ENCODE data around the gene NLK. TPM values are rescaled to one million over a fixed set of nuclear protein-coding genes. Genes with fewer than 3 reads are reported as not detected.

The NLK gene
- total and polyA plus RNA-seq, 2 of the 13 experiments (the other 11 are each of a cell fraction or from before 2014, with no cell fraction given) = 13.4 to 14.6 TPM

- no peak for TF ChIP-seq GATAD1 (CRISPR knock-in tag; IDR thresholded peaks at IDR 0.05)
- TF ChIP-seq ZNF839 (CRISPR knock-in tag; IDR thresholded peaks at IDR 0.05; ENCODE audit: borderline replicate concordance) = no peak
- TF ChIP-seq ATRX (CRISPR knock-in tag; IDR thresholded peaks at IDR 0.05; ENCODE audit: borderline replicate concordance) = no peak
- TF ChIP-seq NR2C2 (CRISPR knock-in tag; IDR thresholded peaks at IDR 0.05; ENCODE audit: borderline replicate concordance) = no peak
- TF ChIP-seq ZNF776 (CRISPR knock-in tag; IDR thresholded peaks at IDR 0.05) = no peak
- no peak for TF ChIP-seq ZNF703 (CRISPR knock-in tag; IDR thresholded peaks at IDR 0.05; ENCODE audit: borderline replicate concordance)
- no peak for TF ChIP-seq HMGXB4 (CRISPR knock-in tag; IDR thresholded peaks at IDR 0.05; ENCODE audit: borderline replicate concordance in 1 of 2, low read depth in 1 of 2)
- no peak for TF ChIP-seq ZNF124 (CRISPR knock-in tag; IDR thresholded peaks at IDR 0.05)
- TF ChIP-seq, protein P1, sequence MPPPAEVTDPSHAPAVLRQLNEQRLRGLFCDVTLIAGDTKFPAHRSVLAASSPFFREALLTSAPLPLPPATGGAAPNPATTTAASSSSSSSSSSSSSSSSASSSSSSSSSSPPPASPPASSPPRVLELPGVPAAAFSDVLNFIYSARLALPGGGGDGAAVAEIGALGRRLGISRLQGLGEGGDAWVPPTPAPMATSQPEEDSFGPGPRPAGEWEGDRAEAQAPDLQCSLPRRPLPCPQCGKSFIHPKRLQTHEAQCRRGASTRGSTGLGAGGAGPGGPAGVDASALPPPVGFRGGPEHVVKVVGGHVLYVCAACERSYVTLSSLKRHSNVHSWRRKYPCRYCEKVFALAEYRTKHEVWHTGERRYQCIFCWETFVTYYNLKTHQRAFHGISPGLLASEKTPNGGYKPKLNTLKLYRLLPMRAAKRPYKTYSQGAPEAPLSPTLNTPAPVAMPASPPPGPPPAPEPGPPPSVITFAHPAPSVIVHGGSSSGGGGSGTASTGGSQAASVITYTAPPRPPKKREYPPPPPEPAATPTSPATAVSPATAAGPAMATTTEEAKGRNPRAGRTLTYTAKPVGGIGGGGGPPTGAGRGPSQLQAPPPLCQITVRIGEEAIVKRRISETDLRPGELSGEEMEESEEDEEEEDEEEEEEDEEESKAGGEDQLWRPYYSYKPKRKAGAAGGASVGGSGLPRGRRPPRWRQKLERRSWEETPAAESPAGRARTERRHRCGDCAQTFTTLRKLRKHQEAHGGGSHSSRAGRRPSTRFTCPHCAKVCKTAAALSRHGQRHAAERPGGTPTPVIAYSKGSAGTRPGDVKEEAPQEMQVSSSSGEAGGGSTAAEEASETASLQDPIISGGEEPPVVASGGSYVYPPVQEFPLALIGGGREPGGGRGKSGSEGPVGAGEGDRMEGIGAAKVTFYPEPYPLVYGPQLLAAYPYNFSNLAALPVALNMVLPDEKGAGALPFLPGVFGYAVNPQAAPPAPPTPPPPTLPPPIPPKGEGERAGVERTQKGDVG (CRISPR knock-in tag; IDR thresholded peaks at IDR 0.05; ENCODE audit: borderline replicate concordance) = no peak
- no peak for TF ChIP-seq RXRA (CRISPR knock-in tag; IDR thresholded peaks at IDR 0.05)
- TF ChIP-seq HES4 (CRISPR knock-in tag; IDR thresholded peaks at IDR 0.05; ENCODE audit: borderline replicate concordance) = no peak
- TF ChIP-seq RXRB (CRISPR knock-in tag; IDR thresholded peaks at IDR 0.05; ENCODE audit: borderline replicate concordance) = no peak
- TF ChIP-seq HNF4A (CRISPR knock-in tag; IDR thresholded peaks at IDR 0.05) = no peak
- ATAC-seq (no peak), DNase-seq (ENCODE audit: low spot score) (no peak), FAIRE-seq (no peak)
- 0% methylated on average over 2 of the region's 3 CpGs for WGBS (ENCODE audit: low lambda C conversion rate)
- Histone ChIP-seq H3K4me3 (replicated peaks in 1 of 3; ENCODE audit: insufficient read depth in 1 of 3, low read depth in 2 of 3, low read length in 3 of 3) (no peak overlapping the region), H2AFZ (ENCODE audit: low read length) (no peak overlapping the region), H3K4me2 (ENCODE audit: low read depth, low read length) (no peak overlapping the region), H3K79me2 (ENCODE audit: insufficient read depth, low read length) (no peaks in the 10 kb centered on the region), H4K20me1 (ENCODE audit: insufficient read depth, low read length) (no peaks in the 10 kb centered on the region), H3K9ac (ENCODE audit: insufficient read depth, low read depth, low read length) (no peak overlapping the region), H3K36me3 (replicated peaks in 1 of 2; ENCODE audit: control insufficient read depth in 1 of 2, insufficient read depth in 2 of 2, low read length in 2 of 2) (no peaks in the 10 kb centered on the region), H3K27ac (ENCODE audit: extremely low read length, insufficient read depth, low read length) (no peak overlapping the region), H3K9me3 (ENCODE audit: low read length) (no peaks in the 10 kb centered on the region), H3K27me3 (ENCODE audit: control insufficient read depth in 1 of 2, insufficient read depth in 2 of 2, low read length in 2 of 2) (0 out of 5 replicates have a peak, but pooled peaks cover 0 to 1% of the 10 kb centered on the region in 2 experiments), H3K4me1 (ENCODE audit: insufficient read depth, low read length) (no peaks in the 10 kb centered on the region)
- intact Hi-C loops (cut with micrococcal nuclease; ENCODE audit: unreplicated experiment) (no loop called here), in situ Hi-C loops (cut with HindIII; ENCODE audit: extremely low pct_ligation_motif_present, low pct_unique_long_range_greater_than_20kb) (no loop called here)
- ChIA-PET CTCF (ENCODE audit: low intra/inter-chr PET ratio, low total read pairs) (no interaction called here), POLR2A (interaction anchor here (0.6 kb wide), 1 partner anchor 9 kb away, joined by 3 read pairs; no protein-coding TSS in a partner anchor)
- BruUV-seq (replicated peaks) = no TSS peak
These were observed 173.6 kb downstream of the NLK start for GRCh38 chr17:28216052-28216451.
